Uterus (tissue), 4 donors: Measurements from ENCODE around the gene ZC3HAV1. TPM values are rescaled to one million over a fixed set of nuclear protein-coding genes. Genes with fewer than 3 reads are reported as not detected.
"Not testable (repeated sequence)": the region's sequence is repeated elsewhere in the genome, so short reads cannot be mapped to it uniquely, and the experiment has no call there.

Experiments
- DNase-seq, 2 donors: peaks; one replicate each; pipeline ENCODE4 v3.0.0-alpha.2; 2019 to 2020
- H3K27ac ChIP-seq, 2 donors: fragments of 200-600 bp; sonication (generic); 1 replicate in 1 of 2; 2 replicates in 1 of 2; pipeline ENCODE4 v1.5.1; 2016 to 2018
- H3K27me3 ChIP-seq, 2 donors: fragments of 200-600 bp; sonication (generic); one replicate each; pipeline ENCODE4 v1.5.1; 2018 to 2019; ENCODE audit warnings: control low read depth in 1 of 2
- H3K36me3 ChIP-seq, 2 donors: fragments of 200-600 bp; sonication (generic); one replicate each; pipeline ENCODE4 v1.5.1; 2019; ENCODE audit warnings: control low read depth in 1 of 2
- H3K4me1 ChIP-seq, 2 donors: fragments of 200-600 bp; sonication (generic); one replicate each; pipeline ENCODE4 v1.5.1; 2018 to 2019; ENCODE audit warnings: control low read depth in 1 of 2
- H3K4me3 ChIP-seq, 2 donors: fragments of 200-600 bp; sonication (generic); 1 replicate in 1 of 2; 2 replicates in 1 of 2; pipeline ENCODE4 v1.5.1; 2018 to 2019; ENCODE audit warnings: mild to moderate bottlenecking in 1 of 2
- H3K9me3 ChIP-seq, 2 donors: fragments of 200-600 bp; sonication (generic); one replicate each; pipeline ENCODE4 v1.5.1; 2019; ENCODE audit warnings: control low read depth in 1 of 2
- POLR2A ChIP-seq, 2 donors: fragments of 450-650 bp; IDR thresholded peaks; one replicate each; pipeline ENCODE4 v1.6.1; 2016; ENCODE audit warnings: antibody characterized with exemption in 2 of 2, mild to moderate bottlenecking in 1 of 2, moderate library complexity in 1 of 2
- intact Hi-C: fragments of 100-400 bp; cut with DNase I; formaldehyde crosslinking; loops from one replicate; pipeline ENCODE4 v1.15.1; 2023; ENCODE audit warnings: low total_unique reads
- total RNA-seq, 4 donors: library from RNA; depleted of rRNA in 3 of 4; stranded (reverse); fragments of >200 nt in 3 of 4; gene quantifications; one replicate each; pipeline versions ENCODE4 v1.1.0 to v1.2.4, GENCODE V29; 2014 to 2023
- TF ChIP-seq, protein P1 (sequence below), 4 experiments: fragments of 200-600 bp in 2 of 4; fragments of 450-650 bp in 2 of 4; sonication (generic) in 2 of 4; IDR thresholded peaks; one replicate each; pipeline ENCODE4 v1.5.1; 2016 to 2019; ENCODE audit warnings: antibody characterized with exemption in 4 of 4, mild to moderate bottlenecking in 2 of 4, moderate library complexity in 1 of 4
- donor health status: DM: yes; HTN: yes; CAD: no.

ZC3HAV1 gene
- total RNA-seq, 4 donors from 2014 or later, result 14.1 to 39.7 (median 29.2) TPM

DNA sequence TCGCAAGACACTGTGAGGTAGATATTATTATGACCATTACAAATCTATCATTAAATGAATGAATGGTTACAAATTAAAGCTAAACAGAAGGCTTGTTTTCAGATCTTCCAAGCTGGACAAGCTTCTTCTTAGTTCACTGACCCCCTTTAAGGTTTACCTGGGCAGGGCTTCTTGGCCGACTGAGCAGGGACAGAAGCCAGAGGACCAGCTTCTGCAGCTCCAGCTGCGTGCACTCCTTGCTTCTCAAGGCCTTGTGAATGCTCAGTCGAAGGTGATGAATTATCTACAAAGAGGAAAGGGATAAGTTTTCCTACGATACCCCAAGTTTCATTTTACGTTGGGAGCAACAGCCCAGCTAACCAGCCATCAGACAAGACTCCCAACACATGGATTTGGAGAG, 83.0 kb downstream of the ZC3HAV1 start:
- no peak for TF ChIP-seq POLR2A (IDR thresholded peaks at IDR 0.05)
- Histone ChIP-seq H3K9me3 (no peaks in the 10 kb centered on the region), H3K36me3 (no peaks in the 10 kb centered on the region), H3K27me3 (no peaks in the 10 kb centered on the region), H3K4me1 (no peaks in the 10 kb centered on the region), H3K27ac (no peak overlapping the region), H3K4me3 (no peak overlapping the region)
- intact Hi-C loops, result no loop called here
- DNase-seq, result no peak

DNA sequence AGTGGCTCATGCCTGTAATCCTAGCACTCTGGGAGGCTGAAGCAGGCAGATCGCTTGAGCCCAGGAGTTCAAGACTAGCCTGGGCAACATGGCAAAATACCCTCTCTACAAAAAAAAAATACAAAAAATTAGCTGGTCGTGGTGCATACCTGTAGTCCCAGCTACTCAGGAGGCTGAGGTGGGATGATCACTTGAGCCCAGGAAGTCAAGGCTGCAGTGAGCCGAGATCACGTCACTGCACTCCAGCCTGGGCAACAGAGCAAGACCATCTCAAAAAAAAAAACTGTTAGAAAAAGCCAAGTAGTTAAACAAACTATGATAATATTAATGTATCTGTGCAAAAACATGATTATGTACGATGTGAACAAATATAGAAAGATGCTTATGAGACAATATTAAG, 83.7 kb downstream of the ZC3HAV1 start:
- H3K4me3 ChIP-seq, H3K4me1 ChIP-seq, H3K27me3 ChIP-seq, H3K9me3 ChIP-seq, H3K36me3 ChIP-seq, DNase-seq, H3K27ac ChIP-seq, intact Hi-C loops: not testable (repeated sequence)

DNA sequence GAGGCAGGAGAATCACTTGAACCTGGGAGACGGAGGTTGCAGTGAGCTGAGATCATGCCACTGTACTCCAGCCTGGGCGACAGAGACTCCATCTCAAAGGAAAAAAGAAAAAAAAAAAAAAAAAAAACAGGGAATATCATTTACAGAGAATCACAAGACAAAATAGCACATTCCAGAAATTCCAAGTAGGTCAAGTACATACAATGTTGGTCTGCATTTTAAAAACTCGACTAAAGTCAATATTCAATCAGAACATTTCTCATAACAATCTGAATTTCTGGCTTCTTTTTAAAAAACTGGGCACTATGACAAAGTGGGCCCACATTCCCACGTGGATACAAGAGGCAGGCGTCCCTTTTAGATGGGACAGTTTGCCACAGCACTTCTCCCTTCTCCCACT, 86.4 kb downstream of the ZC3HAV1 start:
- no peaks in the 10 kb centered on the region for H3K36me3 ChIP-seq
- no peak overlapping the region for H3K27ac ChIP-seq
- no peaks in the 10 kb centered on the region for H3K4me1 ChIP-seq
- no peak for DNase-seq
- H3K4me3 ChIP-seq, result no peak overlapping the region
- H3K27me3 ChIP-seq, result no peaks in the 10 kb centered on the region
- TF ChIP-seq, protein P1, sequence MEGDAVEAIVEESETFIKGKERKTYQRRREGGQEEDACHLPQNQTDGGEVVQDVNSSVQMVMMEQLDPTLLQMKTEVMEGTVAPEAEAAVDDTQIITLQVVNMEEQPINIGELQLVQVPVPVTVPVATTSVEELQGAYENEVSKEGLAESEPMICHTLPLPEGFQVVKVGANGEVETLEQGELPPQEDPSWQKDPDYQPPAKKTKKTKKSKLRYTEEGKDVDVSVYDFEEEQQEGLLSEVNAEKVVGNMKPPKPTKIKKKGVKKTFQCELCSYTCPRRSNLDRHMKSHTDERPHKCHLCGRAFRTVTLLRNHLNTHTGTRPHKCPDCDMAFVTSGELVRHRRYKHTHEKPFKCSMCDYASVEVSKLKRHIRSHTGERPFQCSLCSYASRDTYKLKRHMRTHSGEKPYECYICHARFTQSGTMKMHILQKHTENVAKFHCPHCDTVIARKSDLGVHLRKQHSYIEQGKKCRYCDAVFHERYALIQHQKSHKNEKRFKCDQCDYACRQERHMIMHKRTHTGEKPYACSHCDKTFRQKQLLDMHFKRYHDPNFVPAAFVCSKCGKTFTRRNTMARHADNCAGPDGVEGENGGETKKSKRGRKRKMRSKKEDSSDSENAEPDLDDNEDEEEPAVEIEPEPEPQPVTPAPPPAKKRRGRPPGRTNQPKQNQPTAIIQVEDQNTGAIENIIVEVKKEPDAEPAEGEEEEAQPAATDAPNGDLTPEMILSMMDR (IDR thresholded peaks at IDR 0.05), result no peak
- TF ChIP-seq POLR2A (IDR thresholded peaks at IDR 0.05), result no peak
- no peaks in the 10 kb centered on the region for H3K9me3 ChIP-seq
- intact Hi-C loops, result no loop called here

DNA sequence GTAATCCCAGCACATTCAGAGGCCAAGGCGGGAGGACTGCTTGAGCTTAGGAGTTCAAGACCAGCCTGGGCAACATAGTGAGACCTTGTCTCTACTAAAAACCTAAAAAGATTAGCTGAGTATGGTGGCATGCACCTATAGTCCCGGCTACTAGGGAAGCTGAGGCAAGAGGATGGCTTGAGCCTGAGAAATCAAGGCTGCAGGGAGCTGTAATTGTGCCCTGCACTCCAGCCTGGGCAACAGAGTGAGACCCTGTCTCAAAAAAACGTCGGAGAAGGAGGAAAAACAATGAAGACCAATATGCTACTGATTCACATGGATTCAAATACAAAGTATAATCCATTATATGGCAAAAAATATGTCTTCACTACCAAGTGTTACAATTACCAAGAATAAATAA, 87.2 kb downstream of the ZC3HAV1 start:
- intact Hi-C loops, result no loop called here
- TF ChIP-seq, protein P1 (IDR thresholded peaks at IDR 0.05), result no peak
- TF ChIP-seq POLR2A (IDR thresholded peaks at IDR 0.05), result no peak
- H3K36me3 ChIP-seq, result no peaks in the 10 kb centered on the region
- H3K4me1 ChIP-seq, result no peaks in the 10 kb centered on the region
- no peak overlapping the region for H3K27ac ChIP-seq
- no peak for DNase-seq
- H3K9me3 ChIP-seq, result no peaks in the 10 kb centered on the region
- H3K4me3 ChIP-seq, result no peak overlapping the region
- H3K27me3 ChIP-seq, result no peaks in the 10 kb centered on the region

DNA sequence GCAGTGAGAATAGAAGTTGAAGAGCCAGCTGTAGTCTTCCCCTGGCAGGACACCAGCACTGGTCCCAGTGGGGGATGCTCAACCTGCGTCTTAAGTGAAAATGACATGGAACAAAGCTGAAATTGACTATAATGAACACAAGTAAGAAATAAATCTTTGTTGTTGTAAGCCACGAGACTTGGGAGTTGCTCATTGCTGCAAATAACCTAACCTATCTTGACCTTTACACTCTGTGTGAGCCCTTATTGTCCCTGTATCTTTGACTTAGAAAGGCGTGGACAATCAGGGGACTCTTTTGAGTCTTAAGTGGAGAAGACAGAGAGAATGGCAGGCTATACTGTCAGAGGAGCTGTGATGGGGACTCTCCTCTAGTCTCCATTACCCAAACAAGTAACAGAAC, 90.6 kb downstream of the ZC3HAV1 start:
- Histone ChIP-seq H3K27me3 (no peaks in the 10 kb centered on the region), H3K4me3 (no peak overlapping the region), H3K9me3 (no peaks in the 10 kb centered on the region), H3K27ac (no peak overlapping the region), H3K4me1 (no peaks in the 10 kb centered on the region), H3K36me3 (no peaks in the 10 kb centered on the region)
- no peak for TF ChIP-seq POLR2A (IDR thresholded peaks at IDR 0.05)
- TF ChIP-seq, protein P1 (IDR thresholded peaks at IDR 0.05), result no peak
- no peak for DNase-seq
- intact Hi-C loops, result no loop called here

DNA sequence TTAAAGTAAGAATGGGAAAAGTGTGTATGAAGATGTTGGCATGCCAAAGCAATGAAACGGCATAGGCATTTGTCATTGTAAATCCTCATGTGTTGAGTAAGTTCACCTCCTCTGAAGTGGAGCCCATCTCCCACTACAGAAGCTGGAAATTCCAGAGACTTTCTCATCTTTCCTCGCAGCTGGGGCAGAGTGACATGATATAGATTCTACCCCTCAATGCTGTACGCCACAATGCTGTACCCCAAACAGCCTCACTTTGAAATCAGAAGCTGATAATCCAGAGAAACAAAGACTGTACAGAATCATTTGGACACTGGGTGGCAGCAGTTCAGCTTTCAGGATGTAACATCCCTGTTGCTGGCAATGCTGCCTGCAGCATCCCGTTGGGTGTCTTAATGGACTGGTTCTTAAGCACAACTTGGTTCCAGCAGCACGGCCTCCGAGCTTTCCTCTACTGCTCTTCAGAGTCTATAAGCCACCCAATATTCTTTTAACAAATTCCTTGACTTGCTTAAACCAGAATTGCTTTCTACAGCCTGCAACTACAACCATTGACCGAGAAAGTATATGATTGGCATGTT, 92.5 kb downstream of the ZC3HAV1 start:
- Histone ChIP-seq H3K4me1 (no peaks in the 10 kb centered on the region), H3K36me3 (no peaks in the 10 kb centered on the region), H3K27ac (no peak overlapping the region), H3K9me3 (no peaks in the 10 kb centered on the region), H3K4me3 (no peak overlapping the region), H3K27me3 (no peaks in the 10 kb centered on the region)
- no peak for TF ChIP-seq POLR2A (IDR thresholded peaks at IDR 0.05)
- TF ChIP-seq, protein P1 (IDR thresholded peaks at IDR 0.05), result peak; percentile 39 to 56 (median 48)
- intact Hi-C loops, result no loop called here
- peak; percentile 37 to 38 for DNase-seq
